ENCODE measurements around the gene MMP24OS. TPM values are rescaled to one million over a fixed set of nuclear protein-coding genes. Genes with fewer than 3 reads are reported as not detected.

The MMP24OS gene
- total and polyA plus RNA-seq, 10 of the 15 experiments (the other 5 are each of a cell fraction or from before 2014, with no cell fraction given) = 2.0 to 30.9 (median 10.9) TPM

DNA sequence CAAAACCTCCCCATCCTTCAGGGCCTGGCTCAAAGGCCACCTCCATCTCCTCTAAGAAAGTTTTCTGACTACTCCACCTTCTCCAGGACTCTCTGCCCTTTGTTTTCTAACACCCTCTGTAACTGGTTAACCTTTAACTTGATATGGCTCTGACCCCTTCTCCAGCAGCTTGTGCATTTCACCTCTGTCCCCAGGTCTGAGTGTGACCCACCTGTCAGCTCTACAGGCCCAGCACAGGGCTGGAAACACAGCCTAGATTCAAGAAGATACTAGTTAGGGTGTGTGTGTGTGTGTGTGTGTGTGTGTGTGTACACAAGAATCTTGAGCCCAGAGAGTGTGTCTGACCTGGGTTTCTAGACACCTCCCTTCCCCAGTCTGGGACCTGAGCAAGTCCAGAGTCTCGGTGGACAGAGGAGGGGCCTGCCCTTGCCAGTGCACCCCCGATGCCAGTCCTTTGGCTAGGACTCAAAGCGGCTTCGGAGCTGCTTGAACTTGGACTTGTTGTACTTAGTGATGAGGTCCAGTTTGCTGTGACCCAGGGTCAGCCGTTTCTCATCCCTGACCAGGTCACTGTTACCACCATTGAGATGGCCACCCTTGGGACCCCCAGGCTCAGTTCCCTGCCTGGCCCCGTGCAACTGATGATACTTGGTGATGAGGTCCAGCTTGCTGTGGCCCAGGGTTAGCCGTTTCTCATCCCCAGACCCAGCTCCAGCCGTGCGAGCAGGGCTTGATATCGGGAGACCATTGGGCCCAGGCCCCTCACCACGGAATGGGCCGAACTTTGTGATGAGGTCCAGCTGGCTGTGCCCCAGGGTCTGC lies 8.4 kb upstream of the MMP24OS start:
- ATAC-seq (no peak), DNase-seq (ENCODE audit: low read depth, low spot score) (no peak), FAIRE-seq (no peak)
- Histone ChIP-seq H2AFZ (ENCODE audit: control insufficient read depth, low read depth, low read length) (no peak overlapping the region), H3K4me3 (no peak overlapping the region), H3K27ac (ENCODE audit: control insufficient read depth, insufficient read depth) (no peak overlapping the region), H3K9ac (ENCODE audit: control insufficient read depth, insufficient read depth, low read length) (no peak overlapping the region), H3K27me3 (replicated peaks in 1 of 2; ENCODE audit: control insufficient read depth in 2 of 2, insufficient read depth in 2 of 2, low read length in 1 of 2) (no peaks in the 10 kb centered on the region), H3K36me3 (ENCODE audit: control insufficient read depth in 2 of 2, insufficient read depth in 2 of 2, low read length in 1 of 2) (no peaks in the 10 kb centered on the region; a peak in 1 of 4 replicates), H4K20me1 (ENCODE audit: control insufficient read depth, insufficient read depth) (no peaks in the 10 kb centered on the region), H3K9me3 (replicated peaks; ENCODE audit: control insufficient read depth, insufficient read depth, low read length) (no peaks in the 10 kb centered on the region), H3K4me1 (ENCODE audit: control insufficient read depth, insufficient read depth, low read length) (peaks cover 3% of the 10 kb centered on the region; the same call in 1 of the 2 replicates), H3K4me2 (ENCODE audit: control insufficient read depth, insufficient read depth) (no peak overlapping the region), H3K79me2 (ENCODE audit: control insufficient read depth, insufficient read depth, low read length) (peaks cover 24% of the 10 kb centered on the region)
- TF ChIP-seq HSF1 (IDR thresholded peaks at IDR 0.05; ENCODE audit: low read depth, low read length) (no peak), MAX (IDR thresholded peaks at IDR 0.05; ENCODE audit: low read depth, low read length) (no peak), BCL3 (IDR thresholded peaks at IDR 0.05; ENCODE audit: borderline replicate concordance, insufficient read depth, low read depth, low read length, poor library complexity, severe bottlenecking) (no peak), SRF (IDR thresholded peaks at IDR 0.05; ENCODE audit: low read depth in 2 of 2, low read length in 2 of 2) (no peak), SIN3A (IDR thresholded peaks at IDR 0.05; ENCODE audit: low read depth, low read length) (no peak), ZBTB33 (IDR thresholded peaks at IDR 0.05) (no peak), EGR1 (IDR thresholded peaks at IDR 0.05; ENCODE audit: borderline replicate concordance in 1 of 2, low read depth in 2 of 2, low read length in 2 of 2) (no peak), CREM (IDR thresholded peaks at IDR 0.05; ENCODE audit: low read depth) (no peak), GATAD2B (conservative IDR thresholded peaks at IDR 0.05; ENCODE audit: low read depth) (no peak), STAT1 (conservative IDR thresholded peaks at IDR 0.05) (no peak), YBX1 (IDR thresholded peaks at IDR 0.05) (no peak), POLR2AphosphoS5 (IDR thresholded peaks at IDR 0.05; ENCODE audit: low read length) (no peak), NFXL1 (IDR thresholded peaks at IDR 0.05; ENCODE audit: borderline replicate concordance) (no peak), IRF4 (IDR thresholded peaks at IDR 0.05; ENCODE audit: low read depth, low read length) (no peak), SKIL (IDR thresholded peaks at IDR 0.05; ENCODE audit: low read depth, poor library complexity, severe bottlenecking) (no peak)
- intact Hi-C loops (cut with micrococcal nuclease; ENCODE audit: unreplicated experiment) = no loop called here
- 82% methylated on average over 12 of the region's 12 CpGs for WGBS (ENCODE audit: insufficient coverage, insufficient replicate concordance, low lambda C conversion rate, missing lambda C conversion rate)
- ChIA-PET RAD21 (ENCODE audit: unreplicated experiment) (no interaction called here), POLR2A (interaction anchor here (0.7 kb wide), 1 partner anchor 16 kb away, joined by 4 read pairs; no protein-coding TSS in a partner anchor), CTCF (interaction anchor here (1.3 kb wide), 1 partner anchor 9 kb away, joined by 4 read pairs; no protein-coding TSS in a partner anchor), SMC1A (ENCODE audit: uncharacterized antibody, unreplicated experiment) (no interaction called here)
- BruUV-seq (replicated peaks) = no TSS peak
- in situ Hi-C loops (cut with MboI) = no loop called here
